HG03135 (cell line): ENCODE data around the gene PRRT4.
A peak's percentile ranks its signal among the peaks of the same experiment; 100 is the strongest.

Experiments
- ATAC-seq: cut with Tn5 transposase; IDR thresholded peaks from one replicate; pipeline ENCODE4 v1.9.1; 2021; ENCODE audit warnings: mild to moderate bottlenecking, moderate library complexity; ENCODE audit not compliant: unreplicated experiment

PRRT4 gene

GRCh38 chr7:128350708-128351295 lies 10.7 kb downstream of the PRRT4 start:
- ATAC-seq, result no peak

- no peak for ATAC-seq
These were observed 12.0 kb downstream of the PRRT4 start for GRCh38 chr7:128349466-128349825.

- ATAC-seq, result no peak
These were observed 13.8 kb downstream of the PRRT4 start for GRCh38 chr7:128347647-128348097.

GRCh38 chr7:128344431-128344774 lies 17.1 kb downstream of the PRRT4 start:
- no peak for ATAC-seq

- peak; percentile 94 for ATAC-seq
These were observed 17.7 kb downstream of the PRRT4 start, which contains the start of gene RBM28 for GRCh38 chr7:128343554-128344430. Gene RBM28, minus strand, starts transcription at chr7:128343908. Its CDS starts 115 bp downstream, at chr7:128343793.

- no peak for ATAC-seq
These were observed 19.8 kb downstream of the PRRT4 start for GRCh38 chr7:128341733-128342132.

GRCh38 chr7:128335730-128336129 lies 25.8 kb downstream of the PRRT4 start:
- ATAC-seq, result no peak

GRCh38 chr7:128324368-128324680 lies 37.2 kb downstream of the PRRT4 start:
- no peak for ATAC-seq

- ATAC-seq, result no peak
These were observed 37.8 kb downstream of the PRRT4 start for GRCh38 chr7:128323459-128324367.

GRCh38 chr7:128323040-128323439 lies 38.5 kb downstream of the PRRT4 start:
- ATAC-seq, result no peak

GRCh38 chr7:128322040-128322643 lies 39.3 kb downstream of the PRRT4 start:
- no peak for ATAC-seq

- no peak for ATAC-seq
These were observed 40.5 kb downstream of the PRRT4 start for GRCh38 chr7:128321044-128321422.

- no peak for ATAC-seq
These were observed 42.8 kb downstream of the PRRT4 start for GRCh38 chr7:128318691-128319090.

GRCh38 chr7:128311013-128311412 lies 50.5 kb downstream of the PRRT4 start:
- ATAC-seq, result no peak

- no peak for ATAC-seq
These were observed 51.0 kb downstream of the PRRT4 start for GRCh38 chr7:128310499-128310898.

- ATAC-seq, result no peak
These were observed 51.5 kb downstream of the PRRT4 start for GRCh38 chr7:128309976-128310375.

GRCh38 chr7:128309124-128309523 lies 52.4 kb downstream of the PRRT4 start:
- ATAC-seq, result no peak

GRCh38 chr7:128307061-128307460 lies 54.4 kb downstream of the PRRT4 start:
- ATAC-seq, result no peak

GRCh38 chr7:128304212-128304611 lies 57.3 kb downstream of the PRRT4 start:
- ATAC-seq, result no peak

- ATAC-seq, result no peak
These were observed 57.8 kb downstream of the PRRT4 start for GRCh38 chr7:128303643-128304042.

- no peak for ATAC-seq
These were observed 58.4 kb downstream of the PRRT4 start for GRCh38 chr7:128303133-128303532.
